RWPE1 (cell line): Measurements from ENCODE around the gene TLK1.

ENCODE experiments used
- CTCF ChIA-PET: fragments of 350-600 bp; sonication (Branson Sonifier 250); formaldehyde crosslinking; extraction: SDS; loops from one replicate; lab custom pipeline; 2021; lab: Yijun Ruan, JAX
- POLR2A ChIA-PET: fragments of 400-600 bp; formaldehyde crosslinking; extraction: SDS; loops from one replicate; lab custom pipeline; 2020; ENCODE audit warnings: antibody characterized with exemption; ENCODE audit not compliant: low non-redundant PET; lab: Yijun Ruan, JAX
- DNase-seq: peaks from one replicate; pipeline ENCODE4 v3.0.0; 2012; ENCODE audit warnings: low spot score
- H3K27ac ChIP-seq: fragments of 450-650 bp; 2 replicates; pipeline ENCODE4 v1.5.1; 2017
- TF ChIP-seq, protein P1 (sequence below): fragments of 450-650 bp; conservative IDR thresholded peaks from 2 replicates; pipeline ENCODE4 v1.5.1; 2017; ENCODE audit warnings: low read depth, mild to moderate bottlenecking

Gene TLK1

DNA sequence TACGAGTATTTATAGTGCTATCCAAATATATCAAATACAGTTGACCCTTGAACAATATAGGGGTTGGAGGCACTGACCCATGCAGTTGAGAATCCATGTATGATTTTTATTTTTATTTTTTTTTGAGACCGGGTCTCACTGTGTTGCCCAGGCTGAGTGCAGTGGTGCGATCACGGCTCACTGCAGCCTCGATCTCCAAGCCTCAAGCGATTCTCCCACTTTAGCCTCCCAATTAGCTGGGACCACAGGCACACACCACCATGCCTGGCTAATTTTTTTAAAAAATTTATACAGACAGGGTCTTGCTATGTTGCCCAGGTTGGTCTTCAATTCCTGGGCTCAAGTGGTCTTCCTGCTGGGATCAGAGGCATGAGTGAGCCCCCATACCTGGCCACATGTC lies 161.0 kb downstream of the TLK1 start:
- TF ChIP-seq, protein P1, sequence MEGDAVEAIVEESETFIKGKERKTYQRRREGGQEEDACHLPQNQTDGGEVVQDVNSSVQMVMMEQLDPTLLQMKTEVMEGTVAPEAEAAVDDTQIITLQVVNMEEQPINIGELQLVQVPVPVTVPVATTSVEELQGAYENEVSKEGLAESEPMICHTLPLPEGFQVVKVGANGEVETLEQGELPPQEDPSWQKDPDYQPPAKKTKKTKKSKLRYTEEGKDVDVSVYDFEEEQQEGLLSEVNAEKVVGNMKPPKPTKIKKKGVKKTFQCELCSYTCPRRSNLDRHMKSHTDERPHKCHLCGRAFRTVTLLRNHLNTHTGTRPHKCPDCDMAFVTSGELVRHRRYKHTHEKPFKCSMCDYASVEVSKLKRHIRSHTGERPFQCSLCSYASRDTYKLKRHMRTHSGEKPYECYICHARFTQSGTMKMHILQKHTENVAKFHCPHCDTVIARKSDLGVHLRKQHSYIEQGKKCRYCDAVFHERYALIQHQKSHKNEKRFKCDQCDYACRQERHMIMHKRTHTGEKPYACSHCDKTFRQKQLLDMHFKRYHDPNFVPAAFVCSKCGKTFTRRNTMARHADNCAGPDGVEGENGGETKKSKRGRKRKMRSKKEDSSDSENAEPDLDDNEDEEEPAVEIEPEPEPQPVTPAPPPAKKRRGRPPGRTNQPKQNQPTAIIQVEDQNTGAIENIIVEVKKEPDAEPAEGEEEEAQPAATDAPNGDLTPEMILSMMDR, result no peak
- DNase-seq, result no peak
- ChIA-PET CTCF (interaction anchor here (0.7 kb wide), 1 partner anchor 355 kb away, joined by 4 read pairs; no protein-coding TSS in a partner anchor), POLR2A (no interaction called here)
- no peak overlapping the region for H3K27ac ChIP-seq

DNA sequence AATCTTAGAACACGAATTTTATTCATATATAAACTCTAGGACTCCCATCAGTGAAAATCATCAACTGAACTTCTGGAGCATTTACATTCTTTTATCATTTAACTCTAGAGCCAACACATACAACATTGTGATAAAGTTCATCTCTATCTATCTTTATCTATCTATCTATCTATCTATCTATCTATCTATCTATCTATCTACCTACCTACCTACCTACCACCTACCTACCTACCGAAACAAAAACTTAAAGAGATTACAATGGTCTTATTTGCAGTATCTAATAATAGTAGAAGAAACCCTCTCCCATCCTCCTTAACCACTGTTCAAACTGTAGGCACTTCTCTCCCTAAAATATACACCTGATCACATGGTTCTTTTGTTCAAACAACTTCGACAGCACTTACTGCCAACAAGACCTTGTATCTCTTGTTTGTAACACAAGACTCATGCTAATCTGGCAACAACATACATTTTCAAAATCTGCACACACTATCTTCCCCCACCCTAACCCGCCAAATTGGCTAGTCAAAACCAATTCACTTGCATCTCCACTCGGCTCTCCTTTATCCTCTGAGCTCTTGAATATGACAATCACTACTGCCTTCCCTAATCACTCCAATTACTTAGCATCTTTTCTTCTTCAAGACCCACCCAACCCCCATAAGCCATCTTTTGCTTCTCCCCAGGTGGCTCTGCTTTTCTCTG lies 162.6 kb downstream of the TLK1 start:
- TF ChIP-seq, protein P1, result no peak
- DNase-seq, result no peak
- H3K27ac ChIP-seq, result no peak overlapping the region
- CTCF ChIA-PET, result no interaction called here
- POLR2A ChIA-PET, result no interaction called here

DNA sequence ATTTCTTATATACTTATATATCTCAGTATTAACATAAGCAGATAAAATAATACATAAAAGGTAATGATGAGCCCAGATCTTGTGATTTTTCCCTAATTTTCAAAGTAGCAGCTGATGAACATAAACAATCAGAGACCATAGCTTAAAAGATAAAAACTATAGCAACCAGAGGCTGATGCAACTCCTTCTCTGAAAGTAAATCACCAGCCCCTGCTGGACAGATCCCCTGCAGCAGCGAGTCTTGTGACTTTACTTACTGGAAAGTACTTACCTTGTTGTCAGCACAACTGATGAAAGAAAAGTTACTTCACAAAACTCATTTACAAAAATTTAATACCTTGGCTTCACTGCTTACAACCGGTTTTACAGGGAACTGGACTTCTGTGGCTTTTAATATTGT lies 164.4 kb downstream of the TLK1 start:
- ChIA-PET POLR2A (no interaction called here), CTCF (interaction anchor here (0.6 kb wide), 1 partner anchor 427 kb away, joined by 3 read pairs; no protein-coding TSS in a partner anchor)
- no peak overlapping the region for H3K27ac ChIP-seq
- TF ChIP-seq, protein P1, result no peak
- DNase-seq, result no peak

DNA sequence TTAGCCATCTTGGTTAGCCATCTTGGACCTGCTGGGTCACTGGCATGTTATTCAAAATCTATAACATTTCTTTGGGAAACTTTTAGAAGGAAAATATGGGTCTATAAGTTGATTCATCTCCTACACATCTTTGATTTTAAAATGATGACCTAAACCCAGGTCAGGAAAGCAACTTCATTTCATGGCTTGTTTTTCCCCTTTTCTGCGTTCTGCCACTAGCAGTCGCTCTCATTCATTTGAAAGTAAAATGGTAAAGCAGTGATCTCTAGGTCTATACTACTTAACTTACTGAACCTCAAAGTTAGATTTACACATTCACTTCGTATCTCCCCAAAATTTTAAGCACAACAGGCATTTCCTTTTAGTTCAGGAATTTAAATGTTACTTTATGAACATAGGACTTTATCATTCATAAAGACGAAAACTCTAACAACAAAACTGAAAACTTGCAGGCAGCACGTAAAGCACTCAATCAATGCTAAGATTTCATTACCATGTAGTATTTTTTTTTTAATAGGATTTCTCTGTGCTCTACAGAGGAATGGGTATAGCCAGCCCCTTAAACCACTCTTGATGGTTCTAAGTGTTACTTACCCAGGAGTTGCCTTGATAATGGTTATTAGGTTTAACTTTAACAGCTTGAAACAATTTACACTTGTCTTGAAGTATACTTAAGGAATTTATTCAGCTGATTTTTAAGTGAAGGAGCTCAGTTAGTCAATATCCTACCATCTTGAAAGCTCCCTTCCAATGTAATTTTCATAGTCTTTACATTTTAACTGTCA lies 169.1 kb downstream of the TLK1 start:
- TF ChIP-seq, protein P1, result no peak
- H3K27ac ChIP-seq, result no peak overlapping the region
- POLR2A ChIA-PET, result no interaction called here
- DNase-seq, result no peak
- CTCF ChIA-PET, result no interaction called here

DNA sequence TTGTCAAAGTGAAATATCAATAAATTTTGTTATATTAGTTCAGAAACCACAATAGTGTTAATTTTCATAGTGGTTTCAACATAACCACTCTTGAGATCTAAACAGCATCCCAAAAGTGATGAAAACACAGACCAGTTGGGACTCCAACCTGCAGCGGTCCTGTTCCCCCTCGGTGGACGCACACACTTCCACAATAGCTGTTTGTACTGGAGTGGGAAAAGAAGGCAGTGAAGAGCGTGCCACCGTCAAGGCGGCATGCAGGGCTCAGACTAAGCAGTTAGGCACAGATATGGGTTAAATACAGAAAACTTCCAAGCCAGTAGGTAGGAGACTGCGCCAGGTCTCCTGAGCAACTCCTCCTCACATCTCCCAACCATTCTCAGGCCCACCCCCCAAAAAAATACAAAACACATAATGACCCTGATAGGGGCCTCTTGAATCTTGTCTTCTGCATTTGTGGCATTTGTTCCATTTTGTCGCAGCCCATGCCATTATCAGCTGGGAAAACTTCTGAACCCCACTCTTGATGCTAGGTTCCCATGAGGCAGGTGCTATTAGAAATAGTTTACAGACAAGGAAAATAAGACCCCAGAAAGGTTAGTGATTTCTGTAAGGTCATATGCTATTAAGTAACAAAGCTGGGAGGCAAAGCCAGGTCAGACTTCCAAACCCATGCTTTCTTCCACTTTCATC lies 174.0 kb downstream of the TLK1 start:
- CTCF ChIA-PET, result no interaction called here
- DNase-seq, result no peak
- TF ChIP-seq, protein P1, result no peak
- no peak overlapping the region for H3K27ac ChIP-seq
- POLR2A ChIA-PET, result interaction anchor here (0.5 kb wide), 1 partner anchor 177 kb away, joined by 3 read pairs; no protein-coding TSS in a partner anchor

DNA sequence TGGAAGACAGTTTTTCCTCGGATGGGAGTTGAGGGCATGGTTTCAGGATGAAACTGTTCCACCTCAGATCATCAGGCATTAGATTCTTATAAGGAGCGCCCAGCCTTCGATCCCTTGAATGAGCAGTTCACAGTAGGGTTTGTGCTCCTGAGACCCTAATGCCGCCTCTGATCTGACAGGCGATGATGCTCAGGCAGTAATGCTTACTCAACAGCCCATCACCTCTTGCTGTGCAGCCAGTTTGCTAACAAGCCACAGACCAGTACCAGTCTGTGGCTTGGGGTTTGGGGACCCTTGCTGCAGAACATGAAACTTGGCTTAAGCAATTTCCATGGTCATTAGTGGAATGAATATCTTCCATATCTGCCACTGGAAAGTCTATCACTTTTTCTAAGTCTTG lies 175.3 kb downstream of the TLK1 start:
- CTCF ChIA-PET, result no interaction called here
- POLR2A ChIA-PET, result no interaction called here
- H3K27ac ChIP-seq, result no peak overlapping the region
- DNase-seq, result no peak
- TF ChIP-seq, protein P1, result no peak
